A172 (cell line): ENCODE results near the gene OR10J1. TPM values are rescaled to one million over a fixed set of nuclear protein-coding genes. Genes with fewer than 3 reads are reported as not detected.

Experiments used
- total RNA-seq: library from RNA; depleted of rRNA; stranded (reverse); fragments of >200 nt; shearing (Covaris generic); gene quantifications from 2 replicates; pipeline ENCODE4 v1.2.3, GENCODE V29; 2014; rRNA removed

OR10J1 gene
- total RNA-seq, 1 experiment from 2014 or later, result not detected

Other genes with a start within 250 kb of the OR10J1 start
- not detected in 2 replicates for gene ACKR1, start 234.8 kb upstream of the OR10J1 start, total RNA-seq
- not detected in 2 replicates for gene FCER1A, start 137.4 kb upstream of the OR10J1 start, total RNA-seq
- gene OR10J4, start 7.5 kb upstream of the OR10J1 start, total RNA-seq, result not detected in 2 replicates
- not detected in 2 replicates for gene OR10J5, start 96.3 kb downstream of the OR10J1 start, total RNA-seq
- not detected in 2 replicates for gene APCS, start 148.1 kb downstream of the OR10J1 start, total RNA-seq